Pancreas (tissue), 10 donors: ENCODE measurements around the gene TDRD5. TPM values are rescaled to one million over a fixed set of nuclear protein-coding genes. Genes with fewer than 3 reads are reported as not detected.
"Not testable (repeated sequence)": the region's sequence is repeated elsewhere in the genome, so short reads cannot be mapped to it uniquely, and the experiment has no call there.

Experiments
- ATAC-seq, 4 donors: fragments of 200-7000 bp; cut with Tn5 transposase; one replicate each; pipeline versions ENCODE4 v1.8.0 to v1.9.1; 2020; ENCODE audit warnings: mild to moderate bottlenecking in 4 of 4, moderate library complexity in 4 of 4
- DNase-seq, 6 donors: peaks; one replicate each; pipeline ENCODE4 v3.0.0-alpha.2; 2020
- FAIRE-seq: peaks from 2 replicates; lab custom pipeline; 2012; peaks lifted over from hg19 to GRCh38; lab: Jason Lieb, UNC
- H3K27ac ChIP-seq, 4 donors: fragments of 200-600 bp; sonication (generic); 1 replicate in 3 of 4; 2 replicates in 1 of 4; pipeline versions ENCODE4 v1.5.0 to v1.8.0; 2020
- H3K27me3 ChIP-seq, 4 donors: fragments of 200-600 bp; one replicate each; pipeline ENCODE4 v1.8.0; 2021
- H3K36me3 ChIP-seq, 3 donors: fragments of 200-600 bp; sonication (generic) in 1 of 3; one replicate each; pipeline versions ENCODE4 v1.5.0 to v1.8.0; 2020 to 2021
- H3K4me1 ChIP-seq, 3 donors: fragments of 200-600 bp; one replicate each; pipeline ENCODE4 v1.8.0; 2021
- H3K4me3 ChIP-seq, 4 donors: fragments of 200-600 bp; sonication (generic) in 2 of 4; one replicate each; pipeline versions ENCODE4 v1.5.0 to v1.8.0; 2020 to 2021
- H3K9me3 ChIP-seq, 4 donors: fragments of 200-600 bp; one replicate each; pipeline ENCODE4 v1.8.0; 2021
- WGBS, 2 donors: extraction: QIAGEN DNeasy Blood & Tissue Kit; methylation state at CpG; one replicate each; pipeline ENCODE4 v1.1.7; 2013; 5-methylcytosine and 5-hydroxymethylcytosine counted together
- intact Hi-C, 3 donors: fragments of 100-400 bp; cut with DNase I; formaldehyde crosslinking; loops; one replicate each; pipeline versions ENCODE4 v1.11.1 to v1.14.2; 2022
- polyA plus RNA-seq, 2 donors: library from polyadenylated mRNA; stranded (reverse); fragments of 200-250 nt; gene quantifications; one replicate each; pipeline ENCODE4 v1.2.3, GENCODE V29; 2013
- total RNA-seq, 6 donors: library from RNA; stranded (reverse); fragmentation: NEBNext Ultra II Directional in 4 of 6; extraction: Animal tissue kit (Norgen Biotek cat#: 25700) in 4 of 6; gene quantifications; one replicate each; pipeline versions ENCODE4 v1.2.1 to v1.2.4, GENCODE V29; 2021 to 2023
- TF ChIP-seq, protein P1 (sequence below), 4 donors: fragments of 200-600 bp; sonication (generic) in 3 of 4; IDR thresholded peaks; one replicate each; pipeline versions ENCODE4 v1.5.0 to v1.8.0; 2021; ENCODE audit warnings: antibody characterized with exemption in 4 of 4
- donor health status: healthy with polysubstance abuse.
- donor health status: DM: no; HTN: no; CAD: no; lungs with moderate emphysema.
- donor health status: DM: no; HTN: no; CAD: no.
- donor health status: control.
- donor health status: control.
- donor health status: Bipolar disorder and iron deficiency.
- donor health status: DM: yes; HTN: yes; CAD: no.
- donor health status: DM: no; HTN: no; CAD: no.
- donor health status: DM: no; HTN: no; CAD: no.
- donor health status: DM: yes; HTN: yes; CAD: no.

The TDRD5 gene
- total and polyA plus RNA-seq, 8 donors, result 0.06 to 1.5 (median 0.23) TPM; not detected in 1

DNA sequence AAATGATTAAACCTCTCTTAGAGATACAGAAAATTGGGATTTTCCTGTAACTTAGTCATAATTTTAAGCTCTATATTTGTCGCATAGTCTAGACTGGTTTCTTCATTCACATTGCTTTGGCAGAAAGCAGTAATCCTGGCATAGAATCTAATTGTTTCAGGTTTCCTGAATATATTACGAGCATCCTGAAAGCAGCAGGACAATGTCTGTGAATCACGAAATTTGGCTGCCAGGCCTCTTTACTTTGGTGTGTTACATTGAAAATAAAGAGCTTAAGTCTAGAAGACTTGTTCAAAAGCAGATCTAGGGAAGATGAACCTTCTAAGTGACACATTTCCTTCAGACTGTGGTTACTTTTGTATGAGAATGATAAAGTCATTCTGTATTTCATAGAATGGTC is 72.2 kb downstream of the TDRD5 start:
- 67 to 72% methylated on average over 3 of the region's 3 CpGs for WGBS, 2 donors
- TF ChIP-seq, protein P1, sequence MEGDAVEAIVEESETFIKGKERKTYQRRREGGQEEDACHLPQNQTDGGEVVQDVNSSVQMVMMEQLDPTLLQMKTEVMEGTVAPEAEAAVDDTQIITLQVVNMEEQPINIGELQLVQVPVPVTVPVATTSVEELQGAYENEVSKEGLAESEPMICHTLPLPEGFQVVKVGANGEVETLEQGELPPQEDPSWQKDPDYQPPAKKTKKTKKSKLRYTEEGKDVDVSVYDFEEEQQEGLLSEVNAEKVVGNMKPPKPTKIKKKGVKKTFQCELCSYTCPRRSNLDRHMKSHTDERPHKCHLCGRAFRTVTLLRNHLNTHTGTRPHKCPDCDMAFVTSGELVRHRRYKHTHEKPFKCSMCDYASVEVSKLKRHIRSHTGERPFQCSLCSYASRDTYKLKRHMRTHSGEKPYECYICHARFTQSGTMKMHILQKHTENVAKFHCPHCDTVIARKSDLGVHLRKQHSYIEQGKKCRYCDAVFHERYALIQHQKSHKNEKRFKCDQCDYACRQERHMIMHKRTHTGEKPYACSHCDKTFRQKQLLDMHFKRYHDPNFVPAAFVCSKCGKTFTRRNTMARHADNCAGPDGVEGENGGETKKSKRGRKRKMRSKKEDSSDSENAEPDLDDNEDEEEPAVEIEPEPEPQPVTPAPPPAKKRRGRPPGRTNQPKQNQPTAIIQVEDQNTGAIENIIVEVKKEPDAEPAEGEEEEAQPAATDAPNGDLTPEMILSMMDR (IDR thresholded peaks at IDR 0.05), result no peak
- H3K9me3 ChIP-seq, result no peaks in the 10 kb centered on the region
- DNase-seq (no peak), FAIRE-seq (no peak), ATAC-seq (no peak)
- H3K4me1 ChIP-seq, result no peaks in the 10 kb centered on the region
- H3K36me3 ChIP-seq, result no peaks in the 10 kb centered on the region
- no peak overlapping the region for H3K27ac ChIP-seq
- no peaks in the 10 kb centered on the region for H3K27me3 ChIP-seq
- intact Hi-C loops, result no loop called here
- no peak overlapping the region for H3K4me3 ChIP-seq

DNA sequence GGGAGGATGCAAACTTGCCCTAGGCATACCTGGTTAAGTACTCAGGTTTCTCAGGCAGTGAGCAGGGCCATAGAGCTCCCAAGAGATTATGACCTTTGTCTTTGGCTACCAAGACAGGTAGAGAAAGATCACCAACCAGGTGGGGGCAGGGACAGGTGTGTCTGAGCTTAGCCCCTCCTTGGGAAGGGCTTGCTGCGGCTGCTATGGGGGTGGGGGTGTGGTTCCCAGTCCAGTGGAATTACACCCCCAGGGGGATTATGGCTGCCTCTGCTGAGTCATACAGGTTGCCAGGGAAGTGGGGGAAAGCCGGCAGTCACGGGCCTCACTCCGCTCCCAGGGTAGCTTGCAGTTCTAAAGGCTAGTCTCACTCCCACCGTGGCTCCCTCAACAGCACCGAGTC is 86.2 kb downstream of the TDRD5 start:
- Histone ChIP-seq H3K4me3 (no peak overlapping the region), H3K27ac (no peak overlapping the region), H3K4me1 (no peaks in the 10 kb centered on the region), H3K27me3 (no peaks in the 10 kb centered on the region), H3K9me3 (no peaks in the 10 kb centered on the region), H3K36me3 (no peaks in the 10 kb centered on the region)
- no peak for FAIRE-seq
- DNase-seq, result no peak
- intact Hi-C loops, result no loop called here
- WGBS, 2 donors, result 76 to 84% methylated on average over 6 of the region's 6 CpGs
- TF ChIP-seq, protein P1 (IDR thresholded peaks at IDR 0.05), result no peak
- no peak for ATAC-seq

DNA sequence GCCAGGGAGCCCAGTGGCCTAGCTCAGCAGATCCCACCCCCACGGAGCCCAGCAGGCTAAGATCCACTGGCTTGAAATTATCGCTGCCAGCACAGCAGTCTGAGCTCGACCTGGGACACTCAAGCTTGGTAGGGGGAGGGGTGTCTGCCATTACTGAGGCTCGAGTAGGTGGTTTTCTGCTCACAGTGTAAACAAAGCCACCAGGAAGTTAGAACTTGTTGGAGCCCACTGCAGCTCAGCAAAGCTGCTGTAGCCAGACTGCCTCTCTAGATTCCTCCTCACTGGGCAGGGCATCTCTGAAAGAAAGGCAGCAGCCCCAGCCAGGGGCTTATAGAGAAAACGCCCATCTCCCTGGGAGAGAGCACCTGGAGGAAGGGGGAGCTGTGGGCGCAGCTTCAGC is 102.9 kb downstream of the TDRD5 start:
- H3K9me3 ChIP-seq, ATAC-seq, DNase-seq, H3K4me1 ChIP-seq, intact Hi-C loops, H3K27me3 ChIP-seq, H3K36me3 ChIP-seq, FAIRE-seq, H3K27ac ChIP-seq, H3K4me3 ChIP-seq: not testable (repeated sequence)
- WGBS, 2 donors, result 48% methylated on average over 6 of the region's 6 CpGs

DNA sequence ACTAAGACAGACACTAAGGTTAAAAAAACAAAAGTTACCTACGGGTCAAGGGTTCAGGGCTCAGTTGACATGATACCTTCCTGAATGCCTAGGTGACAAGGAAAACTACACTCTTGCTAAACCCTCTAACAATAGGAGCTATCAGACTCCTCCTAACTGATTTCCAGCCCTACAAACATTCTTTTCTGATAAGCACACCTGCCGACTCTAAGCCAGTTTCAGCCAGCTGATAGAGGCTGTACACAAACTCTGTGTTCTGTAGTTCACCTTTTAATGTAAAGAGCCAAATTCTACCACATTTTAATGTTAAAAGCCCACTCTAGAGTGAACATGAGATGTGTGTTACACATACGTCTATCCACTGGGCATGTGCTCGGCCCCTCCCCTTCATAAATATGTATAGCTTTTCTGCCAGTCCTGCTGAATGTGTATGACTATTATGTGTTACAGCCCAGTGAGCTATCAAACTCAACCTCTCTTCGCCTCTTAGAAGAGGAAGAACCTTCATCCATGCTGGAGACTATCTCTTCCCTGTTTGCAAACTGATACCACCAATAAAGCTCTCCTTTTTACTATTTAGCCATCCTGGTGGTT is 111.4 kb downstream of the TDRD5 start:
- Histone ChIP-seq H3K27ac (no peak overlapping the region), H3K4me3 (no peak overlapping the region), H3K27me3 (no peaks in the 10 kb centered on the region), H3K4me1 (no peaks in the 10 kb centered on the region), H3K36me3 (no peaks in the 10 kb centered on the region), H3K9me3 (no peaks in the 10 kb centered on the region)
- FAIRE-seq (no peak), ATAC-seq (peak in 3 of 4 donors; percentile 34 to 78 (median 60)), DNase-seq (no peak)
- intact Hi-C loops, result loop anchor here in 2 of 3 donors (2.0 to 10.0 kb wide), 2 partner anchors 102 to 106 kb away; no protein-coding TSS in a partner anchor
- TF ChIP-seq, protein P1 (IDR thresholded peaks at IDR 0.05), result no peak
- WGBS, 2 donors, result 51 to 52% methylated on average over 5 of the region's 5 CpGs

DNA sequence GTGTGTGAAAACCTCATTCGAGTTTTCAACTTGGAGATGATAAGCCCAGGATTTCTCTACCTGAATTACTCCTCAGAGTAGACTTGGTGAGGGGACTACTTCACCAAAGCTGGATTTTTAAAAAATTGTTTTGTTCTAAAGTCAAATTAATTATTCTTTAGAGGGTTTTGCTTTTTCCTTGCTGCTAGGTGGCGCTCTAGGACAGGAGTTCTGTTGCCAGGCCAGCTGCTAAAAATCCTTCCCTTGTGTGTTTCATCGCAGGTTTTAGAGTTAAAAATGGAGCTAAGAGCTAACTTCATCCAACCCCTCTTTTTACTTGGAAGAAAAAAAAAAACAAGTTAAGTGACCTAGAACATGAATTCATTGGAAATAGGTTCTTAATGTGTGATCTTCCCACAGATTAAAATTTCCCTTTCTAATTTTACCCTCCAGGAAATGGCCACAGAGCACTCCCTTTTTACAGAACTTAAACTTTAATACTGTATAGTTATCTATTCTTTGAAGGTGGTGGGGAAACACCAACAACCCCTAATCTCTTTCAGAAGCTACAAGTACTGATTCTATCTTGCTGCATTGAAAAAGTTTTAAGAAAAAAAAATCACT is 114.8 kb downstream of the TDRD5 start:
- 0 to 1% methylated on average over 3 of the region's 3 CpGs for WGBS, 2 donors

More for the DNA sequence above, 114.8 kb downstream of the TDRD5 start:
- H3K4me3 ChIP-seq, result no peak overlapping the region
- intact Hi-C loops, result loop anchor here in 2 of 3 donors (5.0 to 10.0 kb wide), 2 partner anchors 98 to 101 kb away; no protein-coding TSS in a partner anchor
- peak; percentile 32 for FAIRE-seq
- TF ChIP-seq, protein P1 (IDR thresholded peaks at IDR 0.05), result peak in 3 of 4 donors; percentile 42 to 48 (median 47)
- H3K36me3 ChIP-seq, result no peaks in the 10 kb centered on the region
- H3K27me3 ChIP-seq, result no peaks in the 10 kb centered on the region
- DNase-seq, result peak in 3 of 6 donors; percentile 22 to 55 (median 31)
- H3K9me3 ChIP-seq, result no peaks in the 10 kb centered on the region
- no peak overlapping the region for H3K27ac ChIP-seq
- ATAC-seq, result peak in 3 of 4 donors; percentile 55 to 63 (median 60)
- H3K4me1 ChIP-seq, result peaks cover 0 to 3% (median 0%) of the 10 kb centered on the region in 3 donors
